AG09309 (cell line): ENCODE data around the gene CDON.
A peak's percentile ranks its signal among the peaks of the same experiment; 100 is the strongest.

Source experiments
- DNase-seq: peaks from one replicate; pipeline ENCODE4 v3.0.0-alpha.2; 2010; ENCODE audit warnings: low read depth
- H3K4me3 ChIP-seq: 2 replicates; pipeline ENCODE4 v1.5.1; 2011; ENCODE audit warnings: mild to moderate bottlenecking, low read depth, low read length, moderate library complexity; ENCODE audit not compliant: control insufficient read depth
- TF ChIP-seq, protein P1 (sequence below): IDR thresholded peaks from 2 replicates; pipeline ENCODE4 v1.5.1; 2011; ENCODE audit warnings: mild to moderate bottlenecking, low read depth, low read length, inconsistent platforms; ENCODE audit not compliant: insufficient read depth, control insufficient read depth; ENCODE audit errors: missing control alignments

CDON gene

DNA sequence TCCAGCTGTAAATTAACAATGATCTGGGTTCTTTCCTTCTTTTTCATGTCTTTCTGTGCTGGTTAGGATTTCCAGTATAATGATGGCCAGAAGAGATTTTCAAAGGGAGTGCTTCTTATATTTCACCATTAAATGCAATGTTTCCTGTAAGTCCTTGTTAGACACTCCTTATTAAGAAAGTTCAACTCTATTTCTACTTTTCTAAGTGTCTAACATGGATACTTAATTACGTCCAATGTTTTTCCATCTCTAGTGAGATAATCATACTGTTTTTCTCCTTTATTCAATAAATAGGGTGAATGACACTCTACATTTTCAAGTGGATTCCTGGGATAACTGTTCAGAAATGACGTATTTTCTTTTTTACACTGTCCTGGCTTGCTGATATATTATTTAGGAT lies 49.8 kb downstream of the CDON start:
- TF ChIP-seq, protein P1, sequence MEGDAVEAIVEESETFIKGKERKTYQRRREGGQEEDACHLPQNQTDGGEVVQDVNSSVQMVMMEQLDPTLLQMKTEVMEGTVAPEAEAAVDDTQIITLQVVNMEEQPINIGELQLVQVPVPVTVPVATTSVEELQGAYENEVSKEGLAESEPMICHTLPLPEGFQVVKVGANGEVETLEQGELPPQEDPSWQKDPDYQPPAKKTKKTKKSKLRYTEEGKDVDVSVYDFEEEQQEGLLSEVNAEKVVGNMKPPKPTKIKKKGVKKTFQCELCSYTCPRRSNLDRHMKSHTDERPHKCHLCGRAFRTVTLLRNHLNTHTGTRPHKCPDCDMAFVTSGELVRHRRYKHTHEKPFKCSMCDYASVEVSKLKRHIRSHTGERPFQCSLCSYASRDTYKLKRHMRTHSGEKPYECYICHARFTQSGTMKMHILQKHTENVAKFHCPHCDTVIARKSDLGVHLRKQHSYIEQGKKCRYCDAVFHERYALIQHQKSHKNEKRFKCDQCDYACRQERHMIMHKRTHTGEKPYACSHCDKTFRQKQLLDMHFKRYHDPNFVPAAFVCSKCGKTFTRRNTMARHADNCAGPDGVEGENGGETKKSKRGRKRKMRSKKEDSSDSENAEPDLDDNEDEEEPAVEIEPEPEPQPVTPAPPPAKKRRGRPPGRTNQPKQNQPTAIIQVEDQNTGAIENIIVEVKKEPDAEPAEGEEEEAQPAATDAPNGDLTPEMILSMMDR = no peak
- no peak overlapping the region for H3K4me3 ChIP-seq
- no peak for DNase-seq

DNA sequence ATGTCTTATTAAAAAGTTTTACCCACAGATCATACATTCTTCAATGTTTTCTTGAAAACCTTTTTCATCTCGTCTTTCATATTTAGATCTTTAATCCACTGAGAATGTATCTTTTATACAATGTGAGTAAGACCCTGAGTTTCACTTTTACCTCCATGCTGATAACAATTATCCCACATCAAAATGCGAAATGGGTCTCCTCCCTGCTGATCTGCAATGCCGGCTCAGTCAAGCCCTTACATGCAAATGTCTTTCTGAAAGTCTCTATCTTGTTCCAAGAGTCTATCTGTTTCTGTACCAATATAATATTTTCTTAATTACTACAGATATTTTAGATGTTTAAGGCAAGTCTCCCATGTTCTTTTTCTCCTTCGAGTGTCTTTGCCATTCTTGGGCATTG lies 50.9 kb downstream of the CDON start:
- H3K4me3 ChIP-seq = no peak overlapping the region
- no peak for DNase-seq
- TF ChIP-seq, protein P1 = no peak

DNA sequence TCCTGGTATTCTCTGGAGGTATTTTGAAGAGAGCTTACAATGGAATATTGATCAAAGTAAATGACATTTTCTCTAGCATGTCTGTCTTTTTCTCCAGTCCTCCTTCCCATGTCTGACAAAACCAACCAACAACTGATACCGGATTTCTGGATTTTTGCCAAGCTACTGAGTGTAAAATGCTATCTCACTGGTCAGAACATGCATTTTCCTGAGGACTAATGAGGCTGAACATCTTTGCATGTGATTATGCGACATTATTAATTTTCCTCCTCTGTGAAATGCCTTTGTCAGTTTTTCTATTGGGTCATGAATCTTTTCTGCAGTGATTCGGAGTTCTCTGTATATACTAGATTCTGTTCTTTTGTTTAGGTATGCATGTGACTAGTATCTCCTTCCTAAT lies 51.4 kb downstream of the CDON start:
- H3K4me3 ChIP-seq = no peak overlapping the region
- DNase-seq = no peak

DNA sequence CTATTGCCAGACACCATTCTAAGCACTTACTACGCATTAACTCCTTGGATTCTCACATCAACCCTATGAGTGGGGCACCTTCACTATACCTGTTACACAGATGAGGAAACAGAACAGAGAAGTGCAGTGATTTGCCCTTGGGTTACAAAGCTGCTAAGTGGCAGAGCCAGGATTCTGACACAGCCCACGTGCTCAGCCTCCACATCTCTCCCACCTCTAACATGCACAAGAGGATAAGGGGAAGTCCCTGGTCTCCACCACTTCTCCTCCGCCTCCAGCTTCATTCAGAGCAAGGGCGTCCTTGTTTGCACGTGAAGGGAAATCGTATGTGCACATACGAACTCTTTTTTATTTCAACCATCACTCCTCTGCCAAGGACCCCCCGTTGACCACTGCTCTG lies 53.7 kb downstream of the CDON start:
- TF ChIP-seq, protein P1 = no peak
- no peak overlapping the region for H3K4me3 ChIP-seq
- no peak for DNase-seq

More for the DNA sequence above, 51.4 kb downstream of the CDON start:
- TF ChIP-seq, protein P1 = no peak

GRCh38 chr11:126007238-126007637 lies 55.4 kb downstream of the CDON start:
- TF ChIP-seq, protein P1 = no peak
- H3K4me3 ChIP-seq = no peak overlapping the region
- DNase-seq = peak; percentile 28

GRCh38 chr11:126006068-126006467 lies 56.6 kb downstream of the CDON start:
- TF ChIP-seq, protein P1 = no peak
- no peak for DNase-seq

GRCh38 chr11:126002181-126002580 lies 60.5 kb downstream of the CDON start:
- no peak overlapping the region for H3K4me3 ChIP-seq
- no peak for DNase-seq
- TF ChIP-seq, protein P1 = no peak

More at GRCh38 chr11:126006068-126006467, 56.6 kb downstream of the CDON start:
- no peak overlapping the region for H3K4me3 ChIP-seq
